NCI-H1092 treated with DMSO at 0.1 percent for 48 hours (cell line): ENCODE results near the gene PYY.
"Not testable (repeated sequence)": the region's sequence is repeated elsewhere in the genome, so short reads cannot be mapped to it uniquely, and the experiment has no call there.

Experiments
- DNase-seq: peaks from one replicate; lab custom pipeline; 2025; lab: John Stamatoyannopoulos, UW

PYY gene

DNA sequence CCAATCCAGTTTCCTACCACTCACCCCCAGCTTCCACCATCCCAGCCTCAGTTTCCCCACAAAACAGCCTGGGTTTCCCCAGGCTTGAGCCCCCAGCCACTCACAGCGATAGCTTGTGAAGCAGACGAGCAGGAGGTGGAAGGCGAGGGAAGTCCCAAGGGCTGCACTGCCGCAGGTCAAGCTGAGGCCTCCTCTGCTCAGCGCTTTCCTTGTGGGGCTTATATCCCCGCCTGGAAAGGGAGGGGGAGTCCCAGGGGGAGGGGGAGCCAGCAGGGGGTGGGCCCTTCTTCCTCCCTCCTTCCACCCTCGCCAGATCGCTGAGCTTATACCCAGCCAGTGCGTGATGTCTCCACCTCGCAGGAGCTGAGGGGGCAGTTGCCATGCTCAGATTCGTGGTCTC is at the start of gene PYY:
Gene PYY, minus strand, starts transcription at position 195 of the 400 bp plus-strand sequence. CDS start 457 bp downstream, outside the sequence.
- no peak for DNase-seq

- no peak for DNase-seq
These were observed 48.6 kb upstream of the PYY start for GRCh38 chr17:44002141-44002848.

DNA sequence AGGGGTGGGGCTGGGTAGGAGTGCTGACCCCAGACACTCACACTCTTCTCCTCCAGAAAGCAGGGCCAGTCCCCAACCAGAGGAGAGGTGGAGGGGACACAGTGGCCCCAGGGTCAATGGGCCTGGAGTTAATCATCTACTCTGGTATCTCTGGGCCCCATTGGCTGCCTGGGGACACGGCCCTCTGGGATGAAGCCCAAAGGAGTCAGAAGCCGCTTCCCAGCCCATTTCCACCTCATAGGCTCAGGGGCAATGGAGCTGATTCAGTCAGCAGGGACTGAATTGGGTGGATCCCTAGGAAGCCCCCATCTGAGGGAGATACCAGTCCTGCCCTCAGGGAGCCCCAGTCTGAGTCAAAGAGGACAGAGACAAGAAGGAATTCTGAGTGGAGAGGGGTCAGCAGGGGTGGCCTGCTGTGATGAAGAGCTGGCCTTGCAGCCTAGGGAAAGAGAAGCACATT is 47.8 kb upstream of the PYY start:
- no peak for DNase-seq

- DNase-seq = no peak
These were observed 47.2 kb upstream of the PYY start for GRCh38 chr17:44000871-44001460.

GRCh38 chr17:44000141-44000860 is 46.6 kb upstream of the PYY start:
- DNase-seq = no peak

GRCh38 chr17:43999024-43999423 is 45.3 kb upstream of the PYY start:
- DNase-seq = no peak

DNA sequence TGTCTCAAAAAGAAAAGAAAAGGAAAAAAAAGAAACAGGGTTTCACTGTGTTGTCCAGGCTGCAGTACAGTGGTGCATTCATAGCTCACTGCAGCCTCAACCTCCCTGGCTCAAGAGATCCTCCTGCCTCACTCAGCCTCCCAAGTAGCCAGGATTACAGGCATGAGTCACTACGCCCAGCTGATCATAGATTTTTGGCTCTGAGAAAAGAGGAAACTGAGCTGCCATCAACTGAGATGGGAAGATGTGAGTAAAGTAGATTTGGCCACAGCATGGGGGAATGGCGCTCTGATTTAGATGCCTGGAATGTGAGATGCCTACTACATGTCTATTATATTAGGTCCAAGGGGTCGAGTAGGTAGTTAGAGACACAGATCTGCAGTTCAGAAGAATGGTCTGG is 44.8 kb upstream of the PYY start:
- DNase-seq = no peak

DNA sequence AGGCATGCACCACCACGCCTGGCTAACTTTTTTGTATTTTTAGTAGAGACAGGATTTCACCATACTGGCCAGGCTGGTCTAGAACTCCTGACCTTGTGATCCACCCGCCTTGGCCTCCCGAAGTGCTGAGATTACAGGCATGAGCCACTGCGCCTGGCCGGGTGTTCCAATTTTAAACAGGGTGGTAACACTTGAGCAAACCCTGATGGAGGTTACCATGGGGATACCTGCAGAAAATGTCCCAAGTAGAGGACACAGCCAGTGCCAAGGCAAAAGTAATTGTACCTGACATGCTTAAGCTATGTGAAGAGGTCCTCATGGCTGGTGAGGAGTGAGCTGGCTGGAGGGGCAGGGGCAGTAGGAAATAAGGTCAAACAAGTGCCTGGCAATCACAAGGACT is 43.4 kb upstream of the PYY start:
- DNase-seq = not testable (repeated sequence)

GRCh38 chr17:43995150-43995471 is 41.4 kb upstream of the PYY start:
- DNase-seq = no peak

GRCh38 chr17:43994272-43995149 is 40.8 kb upstream of the PYY start:
- DNase-seq = peak; percentile 39

DNA sequence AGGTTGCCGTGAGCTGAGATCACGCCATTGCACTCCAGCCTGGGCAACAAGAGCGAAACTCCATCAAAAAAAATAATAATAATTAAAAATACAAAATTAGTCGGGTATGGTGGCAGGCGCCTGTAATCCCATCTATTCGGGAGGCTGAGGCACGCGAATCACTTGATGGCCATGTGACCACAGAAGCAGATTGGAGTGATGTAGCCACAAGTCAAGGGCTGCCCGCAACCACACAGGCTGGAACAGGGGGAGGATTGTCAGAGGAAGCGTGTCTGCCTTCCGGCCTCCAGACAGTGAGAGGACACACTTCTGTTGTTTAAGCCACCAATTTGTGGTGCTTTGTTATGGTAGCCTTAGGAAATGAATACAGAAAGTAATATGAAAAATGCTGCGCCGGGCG is 38.9 kb upstream of the PYY start:
- no peak for DNase-seq

GRCh38 chr17:43988301-43988700 is 34.6 kb upstream of the PYY start:
- DNase-seq = no peak

- no peak for DNase-seq
These were observed 33.6 kb upstream of the PYY start for GRCh38 chr17:43987131-43988021.

- no peak for DNase-seq
These were observed 32.7 kb upstream of the PYY start for GRCh38 chr17:43986225-43986981.

GRCh38 chr17:43984521-43984920 is 30.8 kb upstream of the PYY start:
- DNase-seq = no peak

DNA sequence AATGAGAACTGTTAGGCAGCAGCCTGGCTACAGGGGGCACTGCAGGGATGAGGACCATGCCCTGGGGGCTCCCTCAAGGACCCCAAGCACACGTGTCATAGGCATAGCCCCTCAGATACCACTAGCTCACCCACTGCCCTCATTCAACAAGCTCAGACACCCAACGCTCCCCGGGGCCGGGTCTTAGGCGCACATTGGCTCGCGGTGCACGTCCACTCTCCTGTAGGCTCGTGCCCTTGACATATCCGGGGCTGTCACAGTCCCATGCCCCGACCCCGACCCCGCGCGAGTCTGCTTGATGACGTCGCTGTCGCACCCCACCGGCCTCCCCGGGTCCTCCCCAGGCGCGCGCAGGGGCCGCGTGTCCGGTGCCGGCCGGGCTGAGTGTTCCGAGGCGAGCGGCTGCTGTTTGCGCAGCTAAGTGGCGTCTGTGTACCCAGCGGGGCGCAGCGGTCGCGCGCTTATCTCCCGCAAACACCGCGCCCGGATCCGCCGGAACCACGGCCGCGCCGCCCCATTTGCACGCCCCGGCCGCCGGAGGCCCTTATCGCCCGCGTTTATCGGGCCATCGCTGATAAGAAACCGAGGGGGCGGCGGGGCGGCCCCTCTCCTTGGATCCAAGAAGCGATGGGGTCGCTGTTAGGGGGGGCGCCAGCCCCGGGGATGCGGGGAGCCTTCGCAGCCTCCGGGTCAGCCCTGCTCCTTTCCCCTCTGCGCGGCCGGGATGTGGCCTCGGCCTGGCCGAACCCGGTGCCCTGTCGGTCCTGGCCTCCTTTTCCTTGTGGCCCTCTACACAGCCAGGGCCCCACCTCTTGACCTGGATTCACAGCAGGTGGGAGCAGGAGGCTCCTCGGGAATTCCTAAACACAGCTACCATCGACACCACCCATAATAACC is 30.0 kb upstream of the PYY start:
- DNase-seq = peak; percentile 7

DNA sequence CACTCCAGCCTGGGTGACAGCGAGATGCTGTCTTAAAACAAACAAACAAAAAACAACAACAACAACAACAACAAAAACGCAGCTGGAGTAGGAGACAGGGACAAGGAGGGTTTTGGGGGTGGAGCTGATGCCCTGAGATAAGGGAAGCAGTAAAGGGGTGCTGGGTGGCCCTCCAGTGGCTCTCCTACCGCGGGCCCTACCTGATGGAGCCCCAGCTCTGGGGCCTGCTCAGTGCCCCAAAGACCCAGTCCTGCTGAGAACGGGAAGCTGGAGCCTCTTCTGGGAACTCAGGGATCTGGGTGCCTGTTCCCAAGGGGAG is 29.4 kb upstream of the PYY start:
- DNase-seq = no peak

- no peak for DNase-seq
These were observed 28.4 kb upstream of the PYY start for GRCh38 chr17:43982171-43982570.

- no peak for DNase-seq
These were observed 25.9 kb upstream of the PYY start for GRCh38 chr17:43979671-43980070.

DNA sequence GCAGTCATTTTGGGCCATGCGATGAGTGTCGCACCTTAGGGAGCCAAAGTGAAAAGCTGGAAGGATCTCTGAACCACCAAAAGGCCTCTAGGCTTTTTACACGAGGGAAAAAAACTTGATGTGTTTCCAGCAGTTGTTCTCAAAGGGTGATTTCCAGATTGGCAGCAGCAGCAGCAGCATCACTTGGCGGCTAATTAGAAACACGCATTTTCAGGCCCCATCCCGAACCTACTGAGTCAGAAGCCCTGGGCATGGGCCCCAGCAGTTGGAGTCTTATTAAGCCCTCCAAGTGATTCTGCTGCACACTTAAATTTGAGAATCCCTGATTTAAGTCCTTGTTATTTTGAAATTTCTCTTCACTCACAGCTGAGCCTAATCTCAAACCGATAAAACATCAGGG is 25.3 kb upstream of the PYY start:
- DNase-seq = no peak
